Activated CD8-positive, alpha-beta memory T cell treated with anti-CD3 and anti-CD28 coated beads for 4 hours (primary cell): ENCODE measurements around the gene RAB23.

Source experiments
- DNase-seq, 2 donors: peaks; one replicate each; pipeline ENCODE4 v3.0.0-alpha.2; 2020; ENCODE audit warnings: low read depth in 2 of 2

The RAB23 gene

DNA sequence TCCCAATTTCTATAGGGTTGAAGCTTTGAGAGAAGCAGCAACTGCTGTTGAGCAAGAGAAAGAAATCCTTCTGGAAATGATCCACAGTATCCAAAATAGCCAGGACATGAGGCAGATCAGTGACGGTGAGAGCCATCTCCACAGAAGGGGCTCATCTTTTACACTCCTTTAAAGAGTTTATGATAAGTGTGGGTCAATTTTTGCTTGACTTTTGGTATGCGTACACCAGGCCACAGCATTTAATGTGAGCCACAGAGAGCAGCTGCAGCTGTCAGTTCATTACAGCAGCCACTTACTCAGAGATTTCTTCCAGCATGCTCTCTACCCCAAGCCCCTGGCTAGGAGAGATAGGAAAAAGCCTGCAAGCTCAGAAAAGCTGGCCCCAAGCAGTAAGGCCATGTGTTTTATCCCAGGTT lies 40.1 kb downstream of the RAB23 start:
- no peak for DNase-seq

- no peak for DNase-seq
These were observed 41.5 kb downstream of the RAB23 start for GRCh38 chr6:57180596-57180995.

DNA sequence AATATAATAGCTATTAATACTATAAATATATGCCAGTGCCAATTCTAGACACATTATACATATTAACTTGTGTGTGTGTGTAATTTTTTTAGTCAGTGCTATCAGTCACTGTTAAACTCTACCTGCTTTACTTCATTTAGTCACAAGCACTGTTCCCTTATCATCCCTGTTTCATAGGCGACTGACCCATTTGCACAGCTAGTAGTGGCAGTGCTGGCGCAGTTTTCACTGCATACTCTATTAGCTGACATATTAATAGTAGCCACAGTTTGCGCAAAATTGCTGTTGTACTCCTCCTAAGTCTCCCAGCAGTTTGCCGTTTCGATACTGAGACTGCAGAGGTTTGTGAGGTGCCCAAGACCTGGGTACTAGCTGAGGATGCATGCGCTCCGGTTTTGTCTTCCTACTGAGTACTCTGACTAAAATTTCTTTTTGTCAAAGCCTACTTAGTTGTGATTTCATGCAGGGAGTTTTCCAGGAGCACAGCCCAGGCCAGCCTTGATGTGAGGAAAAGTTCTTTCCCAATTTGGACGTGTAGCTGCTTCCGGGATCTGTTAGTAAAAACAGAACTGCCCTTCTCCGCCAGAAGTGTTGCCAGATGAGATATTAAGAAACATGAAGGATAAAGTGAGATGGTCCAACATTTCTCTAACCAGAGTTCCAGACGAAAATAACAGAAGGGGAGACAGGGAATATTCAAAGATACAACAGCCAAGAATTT lies 44.4 kb downstream of the RAB23 start:
- DNase-seq: no peak

GRCh38 chr6:57174511-57174907 lies 47.6 kb downstream of the RAB23 start:
- no peak for DNase-seq

DNA sequence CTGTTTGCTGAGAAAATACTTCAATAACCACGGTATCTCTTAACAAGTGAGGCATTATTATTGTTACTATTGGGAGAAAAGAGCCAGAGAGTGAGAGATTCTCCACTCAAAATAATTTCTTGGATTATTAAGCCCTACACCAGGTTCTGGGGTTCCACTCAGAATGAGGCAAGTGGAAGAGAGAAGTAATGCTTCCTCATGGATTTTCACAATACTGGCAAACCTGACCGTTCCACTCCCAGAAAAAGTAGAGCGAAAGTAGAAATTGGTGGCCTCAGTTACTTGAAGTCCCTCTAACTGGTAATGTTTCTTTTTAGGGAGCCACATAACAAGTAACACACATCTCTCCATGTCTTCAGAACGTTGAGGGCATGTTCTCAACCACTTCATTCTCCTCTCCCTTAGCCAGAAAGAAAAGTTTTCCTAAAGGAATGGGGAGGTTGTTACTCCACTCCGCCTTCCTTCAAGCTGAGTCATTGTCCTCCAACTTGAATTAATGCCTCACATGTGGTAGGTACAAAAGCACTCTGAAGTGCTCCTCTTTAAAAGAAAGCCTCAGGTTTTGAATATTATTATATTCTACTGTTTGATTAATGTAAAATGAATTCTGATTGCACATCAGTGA lies 48.1 kb downstream of the RAB23 start:
- no peak for DNase-seq

DNA sequence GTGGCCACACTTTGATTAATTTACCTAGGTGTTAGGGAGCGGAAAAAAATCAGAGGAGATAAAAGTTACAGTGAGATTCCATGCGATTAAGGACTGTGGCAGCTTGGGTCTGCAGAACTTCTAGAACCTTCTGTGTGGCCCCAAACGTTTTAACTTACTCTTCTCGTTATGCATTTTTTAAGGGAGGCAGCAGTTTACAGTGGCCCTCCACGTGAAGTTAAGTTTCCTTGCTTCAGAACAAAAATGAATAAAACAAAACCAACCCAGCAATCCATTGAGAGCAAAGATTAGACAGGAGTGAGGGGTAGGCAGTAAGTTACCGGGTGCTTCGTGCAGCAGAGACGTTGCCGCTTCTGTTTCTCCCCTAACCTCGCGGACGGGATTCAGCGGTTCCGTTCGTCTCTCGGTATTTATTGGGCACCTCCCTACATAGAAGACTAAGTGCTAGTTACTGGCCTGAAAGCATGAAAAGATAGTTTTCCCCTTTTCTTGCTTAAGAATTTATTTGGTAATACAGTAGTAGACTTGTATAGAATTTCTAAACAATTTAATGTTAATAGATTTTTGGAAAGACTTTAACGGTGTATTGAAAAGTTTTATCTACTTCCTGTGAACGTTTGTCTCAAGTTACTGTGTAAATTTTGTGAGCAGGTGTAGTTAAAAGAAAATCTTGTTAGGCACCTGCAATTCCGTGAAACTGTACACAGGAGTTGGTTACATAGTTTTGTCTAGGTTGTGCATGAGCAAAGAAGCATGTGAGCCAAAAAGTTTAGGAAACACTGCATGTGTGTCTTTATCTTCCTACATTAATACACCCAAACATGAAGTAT lies 48.8 kb downstream of the RAB23 start:
- DNase-seq: no peak

- DNase-seq: peak; percentile 80 to 82
These were observed 49.7 kb downstream of the RAB23 start, which contains the start of gene BAG2 for GRCh38 chr6:57172136-57173055. TSS of gene BAG2 (plus strand) at chr6:57172326. CDS start at chr6:57172698, 372 bp downstream.

GRCh38 chr6:57165080-57165479 lies 57.0 kb downstream of the RAB23 start:
- no peak for DNase-seq

- DNase-seq: no peak
These were observed 58.2 kb downstream of the RAB23 start for GRCh38 chr6:57163956-57164355.

DNA sequence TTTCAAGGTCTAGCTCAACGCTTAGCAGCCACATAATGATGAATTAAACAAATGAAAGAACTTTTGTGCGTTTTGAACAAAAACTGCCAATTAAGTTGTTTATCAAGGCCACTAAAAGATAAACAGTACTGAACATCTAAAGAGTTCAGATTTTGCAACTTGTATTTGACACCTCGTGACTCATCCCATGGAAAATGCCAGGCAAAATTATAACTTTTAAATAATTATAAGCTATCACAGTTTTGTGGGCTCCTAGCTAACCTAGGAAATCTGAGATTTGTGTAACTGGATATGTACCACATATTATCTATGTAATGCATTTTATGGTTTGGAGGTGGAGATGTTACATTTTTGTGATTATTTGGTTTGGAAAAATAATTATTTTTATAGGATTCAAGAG lies 59.6 kb downstream of the RAB23 start:
- DNase-seq: no peak

- no peak for DNase-seq
These were observed 60.1 kb downstream of the RAB23 start for GRCh38 chr6:57162028-57162427.

GRCh38 chr6:57159127-57159526 lies 63.0 kb downstream of the RAB23 start:
- no peak for DNase-seq

GRCh38 chr6:57158658-57159057 lies 63.4 kb downstream of the RAB23 start:
- no peak for DNase-seq

DNA sequence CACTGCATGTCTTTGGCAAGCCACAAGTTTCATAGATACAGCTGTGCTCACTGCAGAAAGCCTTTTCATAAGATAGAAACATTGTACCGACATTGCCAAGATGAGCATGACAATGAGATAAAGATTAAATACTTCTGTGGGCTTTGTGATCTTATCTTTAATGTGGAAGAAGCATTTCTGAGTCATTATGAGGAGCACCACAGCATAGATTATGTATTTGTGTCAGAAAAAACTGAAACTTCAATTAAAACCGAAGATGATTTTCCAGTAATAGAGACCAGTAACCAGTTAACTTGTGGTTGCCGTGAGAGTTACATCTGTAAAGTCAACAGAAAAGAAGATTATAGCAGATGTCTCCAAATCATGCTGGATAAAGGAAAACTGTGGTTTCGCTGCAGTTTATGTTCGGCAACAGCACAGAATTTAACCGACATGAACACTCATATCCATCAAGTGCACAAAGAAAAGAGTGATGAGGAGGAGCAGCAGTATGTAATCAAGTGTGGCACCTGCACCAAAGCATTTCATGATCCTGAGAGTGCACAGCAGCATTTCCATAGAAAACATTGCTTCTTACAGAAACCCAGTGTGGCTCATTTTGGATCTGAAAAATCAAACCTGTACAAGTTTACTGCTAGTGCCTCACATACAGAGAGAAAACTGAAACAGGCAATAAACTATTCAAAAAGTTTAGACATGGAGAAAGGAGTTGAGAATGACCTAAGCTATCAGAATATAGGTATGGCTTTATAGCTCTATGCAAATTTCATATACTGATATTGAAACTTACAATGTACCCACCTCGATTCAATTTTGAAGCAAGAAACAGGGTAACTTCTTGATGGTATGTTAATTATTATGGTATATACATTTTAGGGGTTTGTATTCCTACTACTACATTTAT lies 73.9 kb downstream of the RAB23 start:
- no peak for DNase-seq

DNA sequence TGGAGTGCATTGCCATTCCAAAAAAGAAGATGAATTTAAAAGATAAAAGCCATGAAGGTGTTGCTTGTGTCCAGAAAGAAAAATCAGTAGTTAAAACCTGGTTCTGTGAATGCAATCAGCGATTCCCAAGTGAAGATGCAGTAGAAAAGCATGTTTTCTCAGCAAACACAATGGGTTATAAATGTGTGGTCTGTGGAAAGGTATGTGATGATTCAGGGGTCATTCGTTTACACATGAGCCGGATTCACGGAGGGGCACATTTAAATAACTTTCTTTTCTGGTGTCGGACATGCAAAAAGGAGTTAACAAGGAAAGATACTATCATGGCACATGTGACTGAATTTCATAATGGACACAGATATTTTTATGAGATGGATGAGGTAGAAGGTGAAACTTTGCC lies 74.7 kb downstream of the RAB23 start:
- DNase-seq: no peak

DNA sequence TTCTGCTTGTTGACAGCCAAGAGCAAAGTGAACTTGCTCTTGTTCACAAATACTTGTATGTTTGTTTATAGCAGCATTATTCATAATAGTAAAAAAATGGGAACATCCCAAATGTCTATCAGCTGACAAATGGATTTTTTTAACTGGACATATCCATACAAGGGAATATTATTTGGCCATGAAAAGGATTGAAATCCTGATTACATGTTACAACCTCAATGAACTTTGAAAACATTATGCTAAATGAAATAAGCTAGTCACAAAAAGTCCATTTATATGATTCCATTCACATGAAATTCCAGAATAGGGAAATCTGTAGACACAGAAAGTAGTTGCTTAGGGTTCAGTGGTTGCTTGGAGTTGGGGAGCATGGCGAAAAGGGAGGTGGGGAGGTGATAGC lies 78.4 kb downstream of the RAB23 start:
- no peak for DNase-seq

GRCh38 chr6:57142178-57142525 lies 80.0 kb downstream of the RAB23 start:
- no peak for DNase-seq

GRCh38 chr6:57141451-57142177 lies 80.5 kb downstream of the RAB23 start:
- no peak for DNase-seq

GRCh38 chr6:57138026-57138425 lies 84.1 kb downstream of the RAB23 start:
- DNase-seq: no peak

DNA sequence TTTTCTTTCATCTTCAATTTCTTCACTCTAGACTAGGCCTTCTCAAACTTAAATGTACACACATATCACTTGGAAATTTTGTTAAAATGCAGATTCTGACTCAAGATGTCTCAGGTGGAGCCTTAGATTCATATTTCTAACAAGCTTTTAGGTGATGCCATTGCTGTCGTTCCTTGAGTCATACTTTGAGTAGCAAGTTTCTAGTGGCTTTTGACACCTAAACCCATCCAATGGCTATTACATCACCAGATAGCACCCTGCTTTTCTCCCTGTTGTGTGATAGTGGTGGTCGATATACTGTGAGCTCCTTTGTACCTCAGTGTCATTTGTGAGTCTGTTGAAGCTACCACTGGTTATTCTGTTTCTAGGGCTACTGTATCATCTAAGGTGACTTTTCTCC lies 84.8 kb downstream of the RAB23 start:
- no peak for DNase-seq
